ENCODE measurements around the gene MLKL. TPM values are rescaled to one million over a fixed set of nuclear protein-coding genes. Genes with fewer than 3 reads are reported as not detected.

MLKL gene
- total RNA-seq, 4 donors from 2014 or later, result 6.4 to 15.5 (median 10.8) TPM

- H3K27me3 ChIP-seq, result no peaks in the 10 kb centered on the region
- H3K4me3 ChIP-seq, result peak overlapping the region; percentile 60 to 72
- no peaks in the 10 kb centered on the region for H3K9me3 ChIP-seq
- WGBS, 2 donors (ENCODE audit: low coverage in 1 of 2), result 1 to 4% methylated on average over 7 to 11 of the region's 16 CpGs
- no peak for TF ChIP-seq POLR2A (IDR thresholded peaks at IDR 0.05)
- no peak for TF ChIP-seq POLR2AphosphoS5 (IDR thresholded peaks at IDR 0.05)
- TF ChIP-seq, protein P1, sequence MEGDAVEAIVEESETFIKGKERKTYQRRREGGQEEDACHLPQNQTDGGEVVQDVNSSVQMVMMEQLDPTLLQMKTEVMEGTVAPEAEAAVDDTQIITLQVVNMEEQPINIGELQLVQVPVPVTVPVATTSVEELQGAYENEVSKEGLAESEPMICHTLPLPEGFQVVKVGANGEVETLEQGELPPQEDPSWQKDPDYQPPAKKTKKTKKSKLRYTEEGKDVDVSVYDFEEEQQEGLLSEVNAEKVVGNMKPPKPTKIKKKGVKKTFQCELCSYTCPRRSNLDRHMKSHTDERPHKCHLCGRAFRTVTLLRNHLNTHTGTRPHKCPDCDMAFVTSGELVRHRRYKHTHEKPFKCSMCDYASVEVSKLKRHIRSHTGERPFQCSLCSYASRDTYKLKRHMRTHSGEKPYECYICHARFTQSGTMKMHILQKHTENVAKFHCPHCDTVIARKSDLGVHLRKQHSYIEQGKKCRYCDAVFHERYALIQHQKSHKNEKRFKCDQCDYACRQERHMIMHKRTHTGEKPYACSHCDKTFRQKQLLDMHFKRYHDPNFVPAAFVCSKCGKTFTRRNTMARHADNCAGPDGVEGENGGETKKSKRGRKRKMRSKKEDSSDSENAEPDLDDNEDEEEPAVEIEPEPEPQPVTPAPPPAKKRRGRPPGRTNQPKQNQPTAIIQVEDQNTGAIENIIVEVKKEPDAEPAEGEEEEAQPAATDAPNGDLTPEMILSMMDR (IDR thresholded peaks at IDR 0.05), result no peak
- no peak for TF ChIP-seq EP300 (IDR thresholded peaks at IDR 0.05)
- peaks cover 0 to 48% (median 4%) of the 10 kb centered on the region in 3 donors for H3K4me1 ChIP-seq
- ATAC-seq, result no peak
- peak overlapping the region in 3 of 4 donors; percentile 81 to 84 (median 83) for H3K27ac ChIP-seq
- H3K36me3 ChIP-seq, result peaks cover 0 to 5% of the 10 kb centered on the region in 2 donors
Measured at GRCh38 chr16:74700116-74700437, 585 bp downstream of the MLKL start.

DNA sequence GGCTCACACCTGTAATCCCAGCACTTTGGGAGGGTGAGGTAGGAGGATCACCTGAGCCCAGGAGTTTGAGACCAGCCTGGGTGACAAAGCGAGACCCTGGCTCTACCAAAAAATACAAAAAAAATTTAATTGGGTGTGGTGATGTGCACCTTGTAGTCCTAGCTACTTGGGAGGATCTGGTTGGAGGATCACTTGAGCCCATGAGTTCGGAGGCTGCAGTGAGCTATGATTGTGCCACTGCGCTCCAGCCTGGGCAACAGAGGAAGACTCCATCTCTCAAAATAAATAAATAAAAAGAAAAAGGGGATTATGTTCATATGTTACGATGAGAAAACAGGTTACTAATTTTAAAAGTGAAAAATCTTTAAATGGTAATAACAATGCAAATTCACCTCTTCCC is 996 bp downstream of the MLKL start:
- TF ChIP-seq POLR2AphosphoS5 (IDR thresholded peaks at IDR 0.05) (no peak), EP300 (IDR thresholded peaks at IDR 0.05) (no peak), POLR2A (IDR thresholded peaks at IDR 0.05) (no peak)
- TF ChIP-seq, protein P1 (IDR thresholded peaks at IDR 0.05), result no peak
- peaks cover 0 to 9% of the 10 kb centered on the region in 2 donors for H3K36me3 ChIP-seq
- WGBS, 2 donors (ENCODE audit: low coverage in 1 of 2), result 72 to 75% methylated on average over 4 of the region's 4 CpGs
- H3K27me3 ChIP-seq, result no peaks in the 10 kb centered on the region
- H3K27ac ChIP-seq, result peak overlapping the region in 2 of 4 donors; percentile 81 to 84
- peak overlapping the region; percentile 60 to 72 for H3K4me3 ChIP-seq
- H3K9me3 ChIP-seq, result no peaks in the 10 kb centered on the region
- peaks cover 0 to 48% (median 4%) of the 10 kb centered on the region in 3 donors for H3K4me1 ChIP-seq
- ATAC-seq, result no peak

GRCh38 chr16:74698222-74698621 is 2.4 kb downstream of the MLKL start:
- Histone ChIP-seq H3K27ac (no peak overlapping the region), H3K36me3 (peaks cover 0 to 17% of the 10 kb centered on the region in 2 donors), H3K9me3 (no peaks in the 10 kb centered on the region), H3K4me3 (no peak overlapping the region), H3K4me1 (peaks cover 0 to 48% (median 4%) of the 10 kb centered on the region in 3 donors), H3K27me3 (no peaks in the 10 kb centered on the region)
- no peak for ATAC-seq
- 57 to 98% methylated on average over 4 of the region's 4 CpGs for WGBS, 2 donors (ENCODE audit: low coverage in 1 of 2)
- no peak for TF ChIP-seq POLR2AphosphoS5 (IDR thresholded peaks at IDR 0.05)
- no peak for TF ChIP-seq POLR2A (IDR thresholded peaks at IDR 0.05)

GRCh38 chr16:74695450-74696422 is 4.9 kb downstream of the MLKL start:
- Histone ChIP-seq H3K4me3 (peak overlapping the region; percentile 46), H3K9me3 (no peaks in the 10 kb centered on the region), H3K27ac (peak overlapping the region; percentile 38 to 67 (median 52)), H3K27me3 (no peaks in the 10 kb centered on the region), H3K4me1 (peaks cover 0 to 38% (median 4%) of the 10 kb centered on the region in 3 donors), H3K36me3 (peaks cover 0 to 38% of the 10 kb centered on the region in 2 donors)
- ATAC-seq, result peak; percentile 98
- TF ChIP-seq POLR2AphosphoS5 (IDR thresholded peaks at IDR 0.05) (peak; percentile 5), EP300 (IDR thresholded peaks at IDR 0.05) (no peak), POLR2A (IDR thresholded peaks at IDR 0.05) (peak; percentile 20 to 28)
- TF ChIP-seq, protein P1 (IDR thresholded peaks at IDR 0.05), result no peak
- 36 to 55% methylated on average over 5 to 13 of the region's 19 CpGs for WGBS, 2 donors (ENCODE audit: low coverage in 1 of 2)

- TF ChIP-seq POLR2AphosphoS5 (IDR thresholded peaks at IDR 0.05), result no peak
- no peak for TF ChIP-seq POLR2A (IDR thresholded peaks at IDR 0.05)
- TF ChIP-seq, protein P1 (IDR thresholded peaks at IDR 0.05), result no peak
- no peak for TF ChIP-seq EP300 (IDR thresholded peaks at IDR 0.05)
- Histone ChIP-seq H3K4me3 (no peak overlapping the region), H3K9me3 (no peaks in the 10 kb centered on the region), H3K27ac (no peak overlapping the region), H3K4me1 (peaks cover 0 to 5% (median under 1%) of the 10 kb centered on the region in 3 donors), H3K27me3 (no peaks in the 10 kb centered on the region), H3K36me3 (peaks cover 0 to 68% of the 10 kb centered on the region in 2 donors)
- ATAC-seq, result no peak
- WGBS, 2 donors (ENCODE audit: low coverage in 1 of 2), result 76 to 85% methylated on average over 5 to 7 of the region's 10 CpGs
Measured at GRCh38 chr16:74691093-74691855, 9.4 kb downstream of the MLKL start.
